Measurements from ENCODE around the gene SERTAD1.
"Not testable (repeated sequence)": the region's sequence is repeated elsewhere in the genome, so short reads cannot be mapped to it uniquely, and the experiment has no call there.

Gene SERTAD1, protein sequence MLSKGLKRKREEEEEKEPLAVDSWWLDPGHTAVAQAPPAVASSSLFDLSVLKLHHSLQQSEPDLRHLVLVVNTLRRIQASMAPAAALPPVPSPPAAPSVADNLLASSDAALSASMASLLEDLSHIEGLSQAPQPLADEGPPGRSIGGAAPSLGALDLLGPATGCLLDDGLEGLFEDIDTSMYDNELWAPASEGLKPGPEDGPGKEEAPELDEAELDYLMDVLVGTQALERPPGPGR

DNA sequence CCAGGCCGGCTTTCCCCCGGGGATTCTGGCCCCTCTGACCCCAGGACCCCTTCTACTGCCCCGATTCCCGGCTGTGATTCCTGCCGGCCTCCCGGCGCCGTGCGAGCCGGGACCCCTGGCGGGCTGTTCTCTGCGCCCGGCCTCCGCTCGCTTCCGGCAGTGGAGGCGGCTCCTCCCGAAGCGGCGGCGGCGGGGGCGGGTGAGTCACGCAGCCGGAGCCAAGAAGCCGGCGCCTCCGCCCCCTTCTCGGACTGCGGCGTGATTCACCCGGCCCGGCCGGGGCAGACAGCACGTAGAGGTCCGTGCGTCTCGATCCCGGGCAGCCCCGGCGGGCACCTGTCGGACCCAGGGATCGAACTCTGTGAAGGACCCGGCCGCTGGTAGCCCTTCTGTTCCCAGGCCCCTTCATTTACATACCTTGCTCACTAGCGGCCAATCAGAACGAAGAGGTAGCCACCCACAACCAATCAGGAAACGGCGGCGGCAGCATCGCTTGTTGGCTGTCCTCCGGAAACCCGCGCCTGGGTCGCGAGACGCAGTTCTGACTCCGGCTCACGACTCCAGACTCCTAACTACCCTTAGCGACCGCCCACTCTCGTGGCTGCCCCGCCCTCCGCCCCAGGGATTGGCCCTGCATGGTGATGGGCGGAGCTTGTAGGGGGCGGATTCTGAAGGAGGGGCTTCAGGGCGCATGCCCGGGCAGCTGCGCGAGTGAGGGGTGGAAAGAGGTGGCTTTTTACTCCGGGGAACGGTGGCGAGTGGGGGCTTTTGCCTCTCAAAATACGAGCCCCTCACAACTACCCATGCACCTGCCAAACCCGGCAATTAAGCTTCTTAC is at the start of gene SERTAD1:
SERTAD1 (minus strand) TSS at position 543 of the 838 bp plus-strand sequence. CDS start 2,446 bp downstream, outside the sequence.
- peak; percentile 100 for DNase-seq

- DNase-seq = no peak
These were observed 48.9 kb upstream of the SERTAD1 start for GRCh38 chr19:40474737-40475136.

DNA sequence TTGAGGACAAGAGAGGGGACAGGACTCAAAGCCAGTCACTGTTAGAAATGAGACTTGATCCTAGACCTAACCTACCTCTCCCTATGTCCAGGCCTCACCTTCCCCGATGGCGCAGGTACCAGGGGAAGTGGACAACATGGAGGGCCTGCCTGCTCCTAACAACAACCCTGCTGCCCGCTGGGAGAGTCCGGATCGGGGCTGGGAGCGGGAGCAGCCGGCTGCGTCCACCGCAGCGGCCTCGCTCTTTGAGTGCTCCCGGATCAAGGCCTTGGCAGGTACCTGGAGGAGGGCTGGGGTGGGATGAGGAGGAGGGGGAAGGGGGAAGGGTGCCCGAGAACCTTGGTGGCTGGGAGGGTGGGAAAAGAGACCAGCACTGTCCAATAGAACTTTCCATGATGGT is 46.7 kb upstream of the SERTAD1 start:
- DNase-seq = no peak

GRCh38 chr19:40471111-40471510 is 45.3 kb upstream of the SERTAD1 start:
- DNase-seq = no peak

DNA sequence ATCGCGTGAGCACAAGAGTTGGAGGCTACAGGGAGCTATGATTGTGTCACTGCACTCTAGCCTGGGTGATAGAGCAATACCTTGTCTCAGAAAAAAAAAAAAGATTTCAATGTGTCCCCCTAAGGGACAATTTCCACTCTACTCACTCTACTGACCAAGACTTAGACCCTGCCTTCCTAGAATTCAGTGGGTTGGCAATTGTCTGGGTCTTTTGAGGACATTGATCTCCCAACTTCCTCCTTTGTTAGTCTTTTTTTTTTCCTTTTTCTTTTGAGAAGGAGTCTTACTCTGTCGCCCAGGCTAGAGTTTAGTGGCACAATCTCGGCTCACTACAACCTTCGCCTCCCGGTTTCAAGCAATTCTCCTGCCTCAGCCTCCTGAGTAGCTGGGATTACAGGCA is 43.2 kb upstream of the SERTAD1 start:
- no peak for DNase-seq

GRCh38 chr19:40466985-40467734 is 41.4 kb upstream of the SERTAD1 start, which contains the start of gene SPTBN4:
Gene SPTBN4, plus strand, starts transcription at chr19:40467001. Its CDS starts 5,621 bp downstream, at chr19:40472622.
- DNase-seq = peak; percentile 14

GRCh38 chr19:40466219-40466984 is 40.6 kb upstream of the SERTAD1 start:
- DNase-seq = peak; percentile 56

GRCh38 chr19:40465557-40466218 is 39.9 kb upstream of the SERTAD1 start, which contains the start of gene BLVRB:
Gene BLVRB, minus strand, starts transcription at chr19:40465745. Its CDS starts 57 bp downstream, at chr19:40465688.
- DNase-seq = peak; percentile 100

DNA sequence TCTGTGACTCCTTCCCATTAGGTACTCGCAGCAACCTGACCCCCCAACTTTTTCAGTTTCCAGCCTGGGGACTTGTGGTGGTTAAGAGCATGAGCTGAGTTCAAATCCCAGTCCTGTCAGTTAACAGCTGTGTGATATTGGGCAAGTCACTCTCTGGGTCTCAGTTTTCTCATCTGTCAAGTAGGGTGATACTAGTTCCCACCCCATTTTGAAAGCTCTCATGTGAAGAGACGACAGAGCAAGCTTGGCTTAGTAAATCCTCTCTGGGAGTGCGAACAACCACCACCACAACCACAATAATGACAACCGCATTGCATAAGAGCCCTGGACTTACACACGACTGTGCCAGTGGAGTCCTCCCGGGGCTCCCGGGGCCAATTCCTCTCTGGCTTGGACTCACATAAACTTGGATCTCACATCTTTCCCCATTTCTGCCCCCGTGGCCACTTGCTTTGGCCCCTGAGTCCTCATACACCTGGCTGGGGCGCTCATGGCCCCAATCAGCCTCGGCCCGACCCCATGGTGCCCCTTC is 39.3 kb upstream of the SERTAD1 start:
- no peak for DNase-seq

GRCh38 chr19:40464059-40465024 is 38.5 kb upstream of the SERTAD1 start:
- peak; percentile 75 for DNase-seq

DNA sequence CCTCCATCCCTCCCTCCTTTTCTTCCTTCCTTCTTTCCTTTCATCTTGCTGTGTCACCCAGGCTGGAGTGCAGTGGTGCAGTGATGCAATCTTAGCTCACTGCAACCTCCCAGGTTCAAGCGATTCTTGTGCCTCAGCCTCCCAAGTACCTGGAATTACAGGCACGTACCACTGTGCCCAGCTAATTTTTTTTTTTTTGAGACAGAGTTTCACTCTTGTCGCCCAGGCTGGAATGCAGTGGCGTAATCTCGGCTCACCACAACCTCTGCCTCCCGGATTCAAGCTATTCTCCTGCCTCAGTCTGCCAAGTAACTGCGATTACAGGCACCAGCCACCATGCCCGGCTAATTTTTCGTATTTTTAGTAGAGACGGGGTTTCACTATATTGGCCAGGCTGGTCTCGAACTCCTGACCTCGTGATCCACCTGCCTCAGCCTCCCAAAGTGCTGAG is 37.8 kb upstream of the SERTAD1 start:
- DNase-seq = not testable (repeated sequence)

DNA sequence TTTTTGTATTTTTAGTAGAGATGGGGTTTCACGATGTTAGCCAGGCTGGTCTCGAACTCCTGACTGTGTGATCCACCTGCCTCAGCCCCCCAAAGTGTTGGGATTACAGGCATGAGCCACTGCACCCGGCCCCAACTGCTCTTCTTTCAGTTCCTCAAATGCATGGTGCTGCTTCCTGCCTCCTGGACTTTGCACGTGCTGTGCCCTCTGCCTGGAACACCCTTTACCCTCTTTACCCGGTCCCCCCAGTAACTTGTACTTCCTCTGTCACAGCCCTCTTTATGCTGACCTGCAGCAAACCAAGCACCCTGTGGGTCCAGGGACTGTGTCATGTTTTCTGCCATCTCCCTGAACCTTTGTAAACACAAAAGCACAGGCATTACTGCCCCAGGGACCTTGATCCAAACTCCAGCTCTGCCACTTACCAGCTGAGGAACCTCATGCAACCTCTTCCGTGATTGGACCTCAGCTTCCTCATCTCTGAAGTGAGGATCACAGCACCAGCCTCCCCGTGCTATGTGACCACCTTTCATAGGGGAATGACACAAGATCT is 36.0 kb upstream of the SERTAD1 start:
- DNase-seq = no peak

DNA sequence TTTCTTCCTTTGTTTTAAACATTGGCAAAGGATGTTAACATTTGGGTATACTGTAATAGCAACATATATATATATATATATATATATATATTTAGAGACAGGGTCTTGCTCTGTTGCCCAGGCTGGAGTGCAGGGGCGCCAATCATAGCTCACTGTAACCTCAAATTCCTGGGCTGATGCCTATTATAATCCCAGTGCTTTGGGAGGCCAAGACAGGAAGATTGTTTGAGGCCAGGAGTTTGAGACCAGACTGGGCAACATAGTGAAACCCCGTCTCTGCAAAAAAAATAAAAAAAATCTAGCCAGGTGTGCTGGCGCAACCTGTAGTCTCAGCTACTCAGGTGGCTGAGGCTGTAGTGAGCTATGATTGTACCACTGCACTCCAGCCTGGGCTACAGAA is 34.4 kb upstream of the SERTAD1 start:
- no peak for DNase-seq

- no peak for DNase-seq
These were observed 32.8 kb upstream of the SERTAD1 start for GRCh38 chr19:40458597-40458974.

- no peak for DNase-seq
These were observed 32.3 kb upstream of the SERTAD1 start for GRCh38 chr19:40457953-40458596.

DNA sequence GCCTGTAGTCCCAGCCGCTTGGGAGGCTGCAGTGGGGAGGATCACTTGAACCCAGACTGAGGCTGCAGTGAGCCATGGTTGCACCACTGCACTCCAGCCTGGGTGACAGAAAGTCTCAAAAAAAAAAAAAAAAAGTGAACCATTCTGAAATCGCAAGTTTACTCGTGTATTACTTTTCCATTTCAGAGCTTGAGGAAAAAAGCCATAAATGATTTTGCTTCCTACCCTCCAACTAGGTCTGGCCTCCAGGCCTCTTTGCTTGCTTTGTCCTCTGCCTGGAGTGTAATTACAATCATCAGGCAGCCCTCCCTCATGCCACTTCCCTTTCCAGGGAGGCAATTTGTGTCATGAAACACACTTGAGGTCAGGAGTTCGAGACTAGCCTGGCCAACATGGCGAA is 31.3 kb upstream of the SERTAD1 start:
- no peak for DNase-seq

GRCh38 chr19:40453943-40454342 is 28.2 kb upstream of the SERTAD1 start:
- not testable (repeated sequence) for DNase-seq

DNA sequence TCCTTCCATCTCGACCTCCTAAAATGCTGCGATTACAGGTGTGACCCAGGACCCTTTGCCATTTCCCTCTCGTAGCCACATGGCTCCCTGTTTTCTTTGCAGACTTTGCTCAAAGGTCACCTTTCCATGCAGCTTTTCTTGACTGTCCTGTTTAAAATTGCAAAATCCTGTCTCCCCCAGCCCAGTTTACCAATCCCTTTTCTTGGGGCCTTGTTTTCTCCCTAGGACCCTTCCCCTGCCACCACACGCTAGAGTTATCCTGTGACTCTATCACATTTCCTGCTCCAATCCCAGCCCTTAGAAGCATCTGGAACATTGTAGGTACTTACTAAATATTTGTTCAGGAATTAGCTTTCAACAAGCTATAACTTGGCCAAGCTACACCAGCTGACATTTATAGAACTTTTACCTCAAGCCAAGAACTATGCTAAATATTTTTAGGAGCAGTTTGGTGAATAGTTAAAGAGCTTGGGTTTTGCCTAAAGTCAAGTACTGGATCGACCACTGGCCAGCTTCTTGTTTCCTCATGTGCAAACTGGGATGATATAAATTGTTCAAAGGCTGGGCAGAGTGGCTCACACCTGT is 27.5 kb upstream of the SERTAD1 start:
- DNase-seq = no peak

DNA sequence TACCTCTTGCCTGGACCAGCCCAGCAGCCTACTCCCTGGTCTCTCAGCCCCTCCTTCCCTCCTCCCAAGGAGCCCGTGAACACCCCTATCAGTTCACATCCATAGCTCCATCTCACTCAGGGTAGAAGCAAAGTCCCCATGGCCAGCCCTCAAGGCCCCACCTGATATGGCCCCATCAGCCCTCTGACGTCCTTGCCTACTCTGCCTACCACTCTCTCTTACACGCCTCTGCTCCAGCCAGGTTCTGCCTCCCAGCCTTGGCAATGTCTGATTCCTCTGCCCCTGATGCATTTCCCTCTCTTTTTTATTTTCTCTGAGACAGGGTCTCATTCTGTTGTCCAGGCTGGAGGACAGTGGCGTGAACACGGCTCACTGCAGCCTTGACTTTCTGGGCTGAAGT is 26.2 kb upstream of the SERTAD1 start:
- no peak for DNase-seq
